Upper lobe of left lung (tissue), 6 donors: ENCODE results near the gene RHEB. TPM values are rescaled to one million over a fixed set of nuclear protein-coding genes. Genes with fewer than 3 reads are reported as not detected.

Source experiments
- ATAC-seq, 2 donors: fragments of 200-7000 bp; cut with Tn5 transposase; one replicate each; pipeline ENCODE4 v1.9.1; 2022; ENCODE audit warnings: mild to moderate bottlenecking in 2 of 2, moderate library complexity in 2 of 2; ENCODE audit not compliant: low FRiP score in 2 of 2
- DNase-seq, 2 donors: peaks; one replicate each; pipeline ENCODE4 v3.0.0-alpha.2; 2019 to 2020
- H3K27ac ChIP-seq, 4 donors: fragments of 200-600 bp; sonication (generic); one replicate each; pipeline ENCODE4 v1.5.1; 2016 to 2019
- H3K27me3 ChIP-seq, 4 donors: fragments of 200-600 bp; sonication (generic); one replicate each; pipeline ENCODE4 v1.5.1; 2017 to 2019
- H3K36me3 ChIP-seq, 4 donors: fragments of 200-600 bp; sonication (generic); one replicate each; pipeline ENCODE4 v1.5.1; 2016 to 2019
- H3K4me1 ChIP-seq, 4 donors: fragments of 200-600 bp; sonication (generic); one replicate each; pipeline ENCODE4 v1.5.1; 2018 to 2019
- H3K4me3 ChIP-seq, 4 donors: fragments of 200-600 bp; sonication (generic); one replicate each; pipeline ENCODE4 v1.5.1; 2017 to 2019; ENCODE audit warnings: mild to moderate bottlenecking in 2 of 4, moderate library complexity in 1 of 4
- H3K9me3 ChIP-seq, 4 donors: fragments of 200-600 bp; sonication (generic); one replicate each; pipeline ENCODE4 v1.5.1; 2018 to 2019
- CTCF ChIP-seq, 6 experiments: fragments of 450-650 bp in 4 of 6; fragments of 200-600 bp in 2 of 6; sonication (generic) in 2 of 6; IDR thresholded peaks; one replicate each; pipeline ENCODE4 v1.5.1; 2016 to 2019; ENCODE audit warnings: antibody characterized with exemption in 6 of 6
- EP300 ChIP-seq, 4 donors: sonication (generic); formaldehyde crosslinking; IDR thresholded peaks; one replicate each; pipeline ENCODE4 v1.5.1; 2017; ENCODE audit warnings: antibody characterized with exemption in 4 of 4, control low read depth in 2 of 4
- POLR2A ChIP-seq, 4 donors: fragments of 450-650 bp; IDR thresholded peaks; one replicate each; pipeline ENCODE4 v1.5.1; 2016 to 2017; ENCODE audit warnings: antibody characterized with exemption in 4 of 4, mild to moderate bottlenecking in 2 of 4
- POLR2AphosphoS5 ChIP-seq, 2 donors: sonication (generic); formaldehyde crosslinking; IDR thresholded peaks; one replicate each; pipeline ENCODE4 v1.5.1; 2017; ENCODE audit warnings: antibody characterized with exemption in 2 of 2
- WGBS, 2 donors: methylation state at CpG; one replicate each; pipeline ENCODE4 v1.1.5; 2017 to 2018; 5-methylcytosine and 5-hydroxymethylcytosine counted together
- total RNA-seq, 6 donors: library from RNA; depleted of rRNA in 4 of 6; stranded (reverse); fragments of >200 nt in 4 of 6; gene quantifications; one replicate each; pipeline versions ENCODE4 v1.1.0 to v1.2.1, GENCODE V29; 2016 to 2021
- donor health status: DM: no; HTN: no; CAD: no; lungs with moderate emphysema.
- donor health status: DM: no; HTN: yes; CAD: no; lungs with severe emphysema.

RHEB gene
- total RNA-seq, 6 donors from 2014 or later, result 63.0 to 105 (median 93.4) TPM

GRCh38 chr7:151489498-151489897 is 30.2 kb downstream of the RHEB start:
- DNase-seq (no peak), ATAC-seq (no peak)
- H3K9me3 ChIP-seq, result no peaks in the 10 kb centered on the region
- H3K4me3 ChIP-seq, result no peak overlapping the region
- WGBS, 2 donors, result 47 to 73% methylated on average over 2 of the region's 2 CpGs
- H3K27ac ChIP-seq, result no peak overlapping the region
- H3K36me3 ChIP-seq, result peaks cover 6 to 47% (median 18%) of the 10 kb centered on the region in 4 donors
- TF ChIP-seq EP300 (IDR thresholded peaks at IDR 0.05), result no peak
- no peak for TF ChIP-seq CTCF (IDR thresholded peaks at IDR 0.05)
- TF ChIP-seq POLR2AphosphoS5 (IDR thresholded peaks at IDR 0.05), result no peak
- no peak for TF ChIP-seq POLR2A (IDR thresholded peaks at IDR 0.05)
- peaks cover 9 to 43% (median 29%) of the 10 kb centered on the region in 4 donors for H3K4me1 ChIP-seq
- no peaks in the 10 kb centered on the region for H3K27me3 ChIP-seq

- Histone ChIP-seq H3K4me1 (peaks cover 4 to 29% (median 23%) of the 10 kb centered on the region in 4 donors), H3K4me3 (no peak overlapping the region), H3K9me3 (no peaks in the 10 kb centered on the region), H3K27me3 (no peaks in the 10 kb centered on the region), H3K27ac (no peak overlapping the region), H3K36me3 (peaks cover 8 to 61% (median 30%) of the 10 kb centered on the region in 4 donors)
- TF ChIP-seq CTCF (IDR thresholded peaks at IDR 0.05), result no peak
- no peak for TF ChIP-seq POLR2AphosphoS5 (IDR thresholded peaks at IDR 0.05)
- TF ChIP-seq EP300 (IDR thresholded peaks at IDR 0.05), result no peak
- ATAC-seq, result no peak
- DNase-seq, result no peak
These were observed 31.6 kb downstream of the RHEB start for GRCh38 chr7:151488096-151488495.

- DNase-seq (no peak), ATAC-seq (no peak)
- H3K27me3 ChIP-seq, result no peaks in the 10 kb centered on the region
- no peak overlapping the region for H3K4me3 ChIP-seq
- no peak for TF ChIP-seq EP300 (IDR thresholded peaks at IDR 0.05)
- no peak for TF ChIP-seq POLR2AphosphoS5 (IDR thresholded peaks at IDR 0.05)
- TF ChIP-seq POLR2A (IDR thresholded peaks at IDR 0.05), result no peak
- no peak for TF ChIP-seq CTCF (IDR thresholded peaks at IDR 0.05)
- H3K4me1 ChIP-seq, result peaks cover 4 to 25% (median 21%) of the 10 kb centered on the region in 4 donors
- WGBS, 2 donors, result 87 to 90% methylated on average over 2 of the region's 2 CpGs
- H3K9me3 ChIP-seq, result no peaks in the 10 kb centered on the region
- peaks cover 8 to 67% (median 34%) of the 10 kb centered on the region in 4 donors for H3K36me3 ChIP-seq
- H3K27ac ChIP-seq, result no peak overlapping the region
These were observed 32.5 kb downstream of the RHEB start for GRCh38 chr7:151487228-151487627.

GRCh38 chr7:151486074-151486473 is 33.6 kb downstream of the RHEB start:
- Histone ChIP-seq H3K36me3 (peaks cover 8 to 74% (median 34%) of the 10 kb centered on the region in 4 donors), H3K4me3 (no peak overlapping the region), H3K9me3 (no peaks in the 10 kb centered on the region), H3K4me1 (peaks cover 0 to 30% (median 16%) of the 10 kb centered on the region in 4 donors), H3K27ac (no peak overlapping the region), H3K27me3 (no peaks in the 10 kb centered on the region)
- no peak for ATAC-seq
- TF ChIP-seq POLR2AphosphoS5 (IDR thresholded peaks at IDR 0.05), result no peak
- no peak for TF ChIP-seq CTCF (IDR thresholded peaks at IDR 0.05)
- no peak for TF ChIP-seq POLR2A (IDR thresholded peaks at IDR 0.05)
- no peak for TF ChIP-seq EP300 (IDR thresholded peaks at IDR 0.05)
- no peak for DNase-seq
- 91 to 100% methylated on average over 3 of the region's 3 CpGs for WGBS, 2 donors

GRCh38 chr7:151484971-151485707 is 34.6 kb downstream of the RHEB start:
- TF ChIP-seq POLR2A (IDR thresholded peaks at IDR 0.05) (no peak), POLR2AphosphoS5 (IDR thresholded peaks at IDR 0.05) (no peak), EP300 (IDR thresholded peaks at IDR 0.05) (no peak), CTCF (IDR thresholded peaks at IDR 0.05) (no peak)
- peaks cover 6 to 68% (median 34%) of the 10 kb centered on the region in 4 donors for H3K36me3 ChIP-seq
- no peak overlapping the region for H3K27ac ChIP-seq
- WGBS, 2 donors, result 64 to 67% methylated on average over 7 of the region's 7 CpGs
- H3K4me1 ChIP-seq, result peaks cover 0 to 28% (median 14%) of the 10 kb centered on the region in 4 donors
- H3K9me3 ChIP-seq, result no peaks in the 10 kb centered on the region
- DNase-seq (no peak), ATAC-seq (peak in 1 of 2 donors; percentile 57)
- no peak overlapping the region for H3K4me3 ChIP-seq
- no peaks in the 10 kb centered on the region for H3K27me3 ChIP-seq
